HT1080 (cell line): Measurements from ENCODE around the gene MAP1LC3A. TPM values are rescaled to one million over a fixed set of nuclear protein-coding genes. Genes with fewer than 3 reads are reported as not detected.
A peak's percentile ranks its signal among the peaks of the same experiment; 100 is the strongest.

Experiments
- DNase-seq: peaks from one replicate; pipeline ENCODE4 v3.0.0-alpha.2; 2015; ENCODE audit warnings: low read depth
- total RNA-seq: library from RNA; depleted of rRNA; stranded (reverse); fragments of >200 nt; shearing (Covaris generic); gene quantifications from 2 replicates; pipeline ENCODE4 v1.2.3, GENCODE V29; 2014

MAP1LC3A gene
- total RNA-seq, 1 experiment from 2014 or later = not detected

- DNase-seq = no peak
Measured at GRCh38 chr20:34574861-34575260, 16.3 kb downstream of the MAP1LC3A start.

GRCh38 chr20:34575271-34575670 lies 16.8 kb downstream of the MAP1LC3A start:
- no peak for DNase-seq

- no peak for DNase-seq
Measured at GRCh38 chr20:34575756-34576155, 17.2 kb downstream of the MAP1LC3A start.

DNA sequence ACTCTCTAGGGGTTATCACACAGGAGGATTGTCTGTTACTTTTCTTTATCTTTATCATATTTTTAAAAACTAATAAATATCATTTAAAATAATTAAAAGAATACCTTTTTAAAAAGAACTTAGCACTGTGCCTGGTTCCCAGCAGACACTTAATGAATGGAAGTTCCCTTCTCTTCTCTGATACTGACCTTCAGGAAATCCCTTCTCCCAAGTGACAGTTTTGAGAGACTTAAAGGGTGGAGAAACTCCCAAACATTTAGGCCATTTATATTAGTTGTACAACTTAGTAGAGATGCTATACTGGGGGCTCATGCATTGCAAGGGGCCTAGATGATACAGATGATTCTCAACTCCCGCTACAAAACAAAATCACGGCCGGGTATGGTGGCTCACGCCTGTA lies 18.5 kb downstream of the MAP1LC3A start:
- DNase-seq = no peak

DNA sequence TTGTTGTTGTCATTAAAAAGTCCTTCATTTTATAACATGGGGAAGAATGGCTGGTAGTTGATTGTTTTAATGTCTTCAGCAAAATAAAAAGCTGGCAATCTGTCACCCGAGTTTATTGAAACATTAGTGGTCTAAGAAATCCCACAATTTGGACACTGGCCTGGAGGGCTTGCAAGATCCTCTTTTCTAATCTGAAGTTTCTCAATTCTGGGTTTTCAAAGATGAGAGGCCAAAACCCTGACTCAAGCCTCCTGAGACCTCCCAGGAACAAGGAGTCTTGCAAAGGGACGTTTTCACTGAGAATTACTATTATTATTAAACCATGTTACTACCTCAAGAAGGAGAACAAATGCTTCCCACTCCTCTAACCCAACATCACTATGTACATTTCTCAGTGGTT lies 19.5 kb downstream of the MAP1LC3A start:
- no peak for DNase-seq

DNA sequence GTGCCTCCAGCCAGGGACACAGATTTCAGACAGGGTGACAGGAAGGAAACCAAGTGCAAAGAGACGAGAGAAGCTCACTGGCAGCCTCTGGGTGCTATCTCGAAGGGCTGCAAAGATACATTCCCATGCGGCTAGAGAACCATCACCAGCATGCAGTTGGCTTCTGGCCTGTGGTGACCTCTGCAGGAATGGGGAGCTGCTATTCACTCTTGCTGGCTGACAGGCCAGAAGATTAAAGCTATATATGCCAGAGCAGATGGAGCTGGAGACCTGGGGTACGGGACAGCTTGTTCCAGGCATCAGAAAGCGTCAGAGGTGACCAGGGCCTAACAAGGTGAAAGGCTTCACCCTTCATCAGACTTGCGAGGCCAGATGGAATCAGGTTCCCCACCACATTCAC lies 20.0 kb downstream of the MAP1LC3A start:
- no peak for DNase-seq

DNA sequence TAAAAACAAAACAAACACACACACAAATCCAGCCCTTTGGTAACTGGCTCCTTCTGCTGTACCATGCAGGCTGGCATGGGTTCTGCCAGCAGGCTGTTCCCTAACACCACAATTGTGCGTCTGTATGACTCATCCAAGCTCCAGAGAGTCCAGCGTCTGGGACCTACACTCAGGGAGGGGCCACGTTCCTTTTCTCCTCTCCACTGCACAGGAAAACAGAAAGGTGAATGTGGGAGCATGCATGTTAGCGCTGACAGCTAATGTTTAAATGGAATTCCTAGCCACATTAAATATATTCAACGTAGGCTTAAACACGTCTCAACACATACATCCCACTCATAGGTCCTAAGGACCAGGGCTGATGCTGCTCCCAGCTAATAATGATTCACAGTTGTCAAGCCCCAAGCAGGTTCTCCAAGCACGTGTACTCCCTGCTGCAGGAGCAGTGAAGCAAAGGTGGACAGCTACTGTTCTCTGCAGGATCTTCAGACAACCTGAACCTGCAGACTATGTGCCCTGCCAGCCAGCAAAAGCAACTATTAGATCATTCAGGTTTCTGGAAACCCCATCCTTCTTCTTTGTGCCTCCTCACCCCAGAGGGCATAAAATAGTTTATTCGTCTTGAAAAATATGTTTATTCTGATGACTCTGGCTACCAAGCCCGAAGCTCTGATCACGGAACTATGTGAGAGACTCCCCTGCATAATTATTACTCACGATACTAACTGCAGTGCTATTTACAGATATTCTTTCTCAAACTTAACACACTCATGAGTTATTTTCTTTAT lies 20.9 kb downstream of the MAP1LC3A start:
- DNase-seq = peak; percentile 80

- peak; percentile 11 for DNase-seq
Measured at GRCh38 chr20:34579979-34580940, 21.7 kb downstream of the MAP1LC3A start.

DNA sequence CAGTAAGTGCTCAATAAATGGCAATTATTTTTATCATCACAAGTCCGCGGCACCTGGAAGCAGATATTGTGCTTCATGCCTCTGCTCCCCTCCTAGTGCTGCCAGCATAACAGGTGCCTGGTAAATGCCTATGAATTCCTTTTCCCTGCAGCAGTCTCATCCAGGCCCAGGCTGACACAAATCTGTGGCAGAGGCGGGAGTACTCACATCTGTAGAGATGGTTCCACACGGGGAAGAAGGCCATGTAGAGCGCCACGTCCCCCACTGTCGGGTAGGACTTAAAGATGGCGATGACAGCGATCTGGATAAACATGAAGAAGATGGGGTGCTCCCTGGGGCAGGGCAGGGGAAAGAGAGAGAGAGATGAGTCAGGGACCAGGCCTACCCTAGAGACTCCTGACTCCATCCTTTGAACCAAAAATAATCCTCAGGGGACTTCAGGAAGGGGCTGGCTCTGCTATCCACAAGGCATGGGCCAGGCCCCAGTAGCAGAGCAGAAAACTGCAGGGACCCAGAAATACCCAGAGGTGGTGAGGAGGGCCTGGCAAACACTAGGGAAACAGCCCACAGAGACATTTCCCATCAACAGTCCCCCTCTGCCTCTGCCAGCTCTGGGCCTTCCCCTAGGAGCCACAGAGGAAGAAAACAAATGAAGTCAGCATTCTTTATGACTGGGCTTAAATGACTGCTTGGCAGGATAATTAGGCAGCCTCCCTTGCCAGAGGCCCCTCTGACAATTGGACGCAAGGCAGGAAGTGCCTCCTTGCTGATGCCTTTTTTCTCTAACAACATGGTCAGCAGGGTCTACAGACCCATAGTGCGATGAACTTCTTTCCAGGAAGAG lies 23.0 kb downstream of the MAP1LC3A start:
- peak; percentile 11 for DNase-seq

DNA sequence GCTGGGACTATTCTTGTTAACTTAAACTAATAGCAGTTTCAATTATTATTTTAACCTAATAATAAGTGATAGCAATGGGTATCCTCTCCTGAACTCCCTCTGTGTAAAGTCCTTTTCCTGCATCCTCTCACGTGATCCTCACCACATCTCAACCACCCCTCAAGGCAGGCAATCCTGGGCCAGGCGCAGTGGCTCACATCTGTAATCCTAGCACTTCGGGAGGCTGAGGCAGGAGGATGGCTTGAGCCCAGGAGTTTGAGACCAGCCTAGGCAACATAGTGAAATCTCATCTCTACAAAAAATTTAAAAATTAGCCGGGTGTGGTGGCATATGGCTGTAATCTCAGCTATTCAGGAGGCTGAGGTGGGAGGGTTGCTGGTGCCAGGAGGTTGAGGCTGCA lies 23.7 kb downstream of the MAP1LC3A start:
- no peak for DNase-seq

GRCh38 chr20:34582911-34583310 lies 24.4 kb downstream of the MAP1LC3A start:
- no peak for DNase-seq

DNA sequence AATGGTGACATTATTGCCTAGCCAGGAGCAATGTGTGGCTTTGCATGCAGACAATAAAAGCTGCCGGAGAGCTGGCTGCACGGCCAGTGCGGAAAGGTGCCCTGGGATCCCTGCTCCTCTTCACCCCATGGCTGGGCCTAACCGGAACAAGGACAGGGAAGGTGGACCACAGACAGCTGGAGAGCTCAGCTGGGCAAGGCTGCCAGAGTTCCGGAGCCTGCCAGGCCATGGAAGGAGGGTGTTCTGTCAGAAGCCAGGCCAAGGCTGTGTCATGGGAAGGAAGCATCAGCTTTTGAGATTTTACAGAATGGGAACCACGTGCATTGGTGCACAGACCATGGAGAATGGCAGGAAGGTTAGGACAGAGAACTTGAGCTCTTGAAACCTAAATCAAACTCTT lies 25.0 kb downstream of the MAP1LC3A start:
- no peak for DNase-seq

- no peak for DNase-seq
Measured at GRCh38 chr20:34585019-34585418, 26.5 kb downstream of the MAP1LC3A start.

GRCh38 chr20:34586488-34587163 lies 28.1 kb downstream of the MAP1LC3A start:
- DNase-seq = no peak

DNA sequence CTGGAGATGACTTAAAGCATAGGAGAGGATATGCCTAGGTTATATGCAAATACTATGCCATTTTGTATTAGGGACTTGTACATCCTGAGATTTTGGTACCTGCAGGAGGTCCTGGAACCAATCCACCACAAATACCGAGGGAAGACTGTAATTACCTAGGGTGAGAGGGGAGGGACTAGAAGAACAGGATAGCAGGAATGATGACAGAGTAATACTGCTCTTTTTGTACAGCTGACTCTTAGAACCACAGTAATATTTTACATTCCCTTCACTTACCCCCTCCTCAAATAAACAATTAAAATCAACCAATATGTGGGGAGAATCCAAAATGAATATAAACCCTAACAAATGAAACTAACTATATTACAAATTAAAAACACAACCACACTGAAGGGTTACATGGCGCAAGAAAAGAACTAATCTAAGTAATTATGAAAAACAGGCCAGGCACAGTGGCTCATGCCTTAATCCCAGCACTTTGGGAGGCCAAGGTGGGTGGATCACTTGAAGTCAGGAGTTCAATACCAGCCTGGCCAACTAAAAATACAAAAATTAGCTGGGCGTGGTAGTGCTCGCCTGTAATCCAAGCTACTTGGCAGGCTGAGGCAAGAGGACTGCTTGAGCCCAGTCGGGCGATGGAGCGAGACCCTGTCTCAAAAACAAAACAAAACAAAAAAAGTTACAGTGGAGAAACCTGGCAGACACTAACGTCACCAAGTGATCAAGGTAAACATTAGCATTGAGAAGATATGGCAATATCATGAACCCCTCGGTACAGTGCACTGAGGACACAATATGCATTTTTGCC lies 37.1 kb downstream of the MAP1LC3A start:
- no peak for DNase-seq

DNA sequence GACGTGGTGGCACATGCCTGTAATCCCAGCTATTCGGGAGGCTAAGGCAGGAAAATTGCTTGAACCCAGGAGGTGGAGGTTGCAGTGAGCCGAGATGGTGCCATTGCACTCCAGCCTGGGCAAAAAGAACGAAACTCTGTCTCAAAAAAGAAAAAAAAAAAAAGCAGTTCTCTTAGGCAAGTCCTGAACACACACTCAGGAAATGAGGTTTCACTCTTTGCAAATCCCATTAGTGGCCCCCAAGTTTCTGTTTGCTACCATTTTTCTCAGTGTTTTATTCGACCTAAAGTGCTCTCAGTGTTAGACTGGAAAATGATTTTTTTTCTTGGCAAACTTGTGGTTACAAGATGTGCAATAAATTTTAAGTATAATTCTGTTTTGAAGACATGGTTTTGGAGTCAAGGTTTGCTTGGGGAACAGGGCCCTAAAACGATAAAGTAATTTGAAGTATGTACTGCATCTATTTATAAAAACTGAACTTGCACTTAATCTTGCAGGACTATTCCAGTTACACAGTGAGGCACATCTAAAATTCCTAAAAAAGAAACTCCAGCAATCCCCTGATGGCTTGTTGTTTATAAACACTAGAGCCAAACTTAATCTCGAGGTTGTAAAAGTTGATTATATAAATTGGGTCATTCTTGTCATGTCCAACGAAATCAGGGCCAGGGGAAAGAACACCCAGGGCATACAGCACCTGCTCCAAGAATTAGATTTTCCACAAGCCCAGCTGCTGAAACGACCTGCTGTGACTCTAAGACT lies 42.6 kb downstream of the MAP1LC3A start:
- no peak for DNase-seq

DNA sequence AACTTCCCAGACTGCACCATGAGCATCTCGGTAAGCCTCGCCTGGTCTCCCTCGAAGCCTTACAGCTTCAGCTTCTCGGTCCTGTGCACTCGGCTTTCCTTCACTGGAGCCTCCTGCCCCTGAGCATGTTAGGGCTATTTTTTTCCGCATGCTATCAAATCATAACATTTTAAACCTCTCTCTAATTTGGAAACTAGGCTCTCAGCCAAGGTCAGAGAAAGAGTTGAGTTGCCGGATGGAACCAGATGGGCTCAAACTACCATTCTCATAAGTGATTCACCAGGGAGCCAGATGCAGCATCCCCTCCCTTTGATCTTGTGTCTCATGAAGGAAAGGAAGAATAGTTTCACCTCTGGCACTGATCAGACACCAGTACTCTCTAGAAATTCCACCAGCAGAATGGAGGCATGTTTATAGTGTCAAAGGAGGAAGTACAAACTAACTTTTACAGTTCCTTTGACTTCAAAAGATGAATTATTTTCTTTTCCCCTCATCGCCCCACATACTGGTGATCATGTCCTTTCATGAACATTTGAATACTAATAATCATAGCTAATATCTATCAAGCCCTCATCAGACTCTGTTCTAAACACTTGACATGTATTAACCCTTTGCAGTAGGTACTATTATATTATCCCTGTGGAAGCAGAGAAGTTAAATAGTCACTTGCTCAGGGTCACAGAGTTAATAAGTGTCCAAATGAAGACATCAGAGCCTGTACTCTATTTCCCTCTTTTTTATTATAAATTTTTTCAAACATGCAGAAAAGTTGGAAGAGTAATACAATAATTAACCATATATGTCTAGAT lies 46.7 kb downstream of the MAP1LC3A start:
- DNase-seq = peak; percentile 18

DNA sequence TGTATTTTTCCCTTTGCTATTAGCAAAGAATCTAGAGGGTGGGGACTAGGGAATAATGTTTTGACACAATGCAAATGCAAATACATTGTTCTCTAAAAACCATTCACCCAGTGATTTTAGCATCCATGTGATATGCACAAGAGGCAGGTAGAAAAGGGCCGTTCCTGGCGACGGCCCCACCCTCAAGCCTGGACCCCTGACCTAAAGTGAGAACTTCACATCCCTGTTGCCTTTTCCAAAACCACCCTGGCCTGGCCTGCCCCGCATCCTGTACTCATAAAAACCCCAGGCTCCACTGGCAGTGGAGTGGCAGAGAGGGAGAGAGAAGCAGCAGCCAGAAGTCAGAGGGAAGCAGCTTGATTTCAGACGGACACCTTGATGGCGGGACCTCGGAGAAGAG lies 48.5 kb downstream of the MAP1LC3A start:
- DNase-seq = no peak
